ENCODE results near the gene PRXL2B. TPM values are rescaled to one million over a fixed set of nuclear protein-coding genes. Genes with fewer than 3 reads are reported as not detected.

PRXL2B gene
- total and polyA plus RNA-seq, 2 donors (not counting 1 experiment from before 2014, with no cell fraction given) = 11.7 to 13.8 TPM

GRCh38 chr1:2639203-2639602 lies 52.6 kb downstream of the PRXL2B start:
- Histone ChIP-seq H3K4me1 (ENCODE audit: control insufficient read depth, extremely low read depth, insufficient read depth, low read length) (peaks cover 2% of the 10 kb centered on the region), H3K27me3 (ENCODE audit: control insufficient read depth, insufficient read depth, low read length) (no peaks in the 10 kb centered on the region), H3K79me2 (ENCODE audit: control insufficient read depth, insufficient read depth, low read length) (no peaks in the 10 kb centered on the region), H3K27ac (ENCODE audit: insufficient read depth, low read length) (no peak overlapping the region), H3K9me3 (ENCODE audit: control insufficient read depth, insufficient read depth, low read depth, low read length) (no peaks in the 10 kb centered on the region), H3K4me3 (replicated peaks in 1 of 4; ENCODE audit: control extremely low read depth in 1 of 4, insufficient read depth in 1 of 4, low read depth in 3 of 4, low read length in 4 of 4) (no peak overlapping the region), H2AFZ (ENCODE audit: low read length) (no peak overlapping the region), H4K20me1 (ENCODE audit: control insufficient read depth, extremely low read depth, insufficient read depth, low read length) (no peaks in the 10 kb centered on the region), H3K9ac (ENCODE audit: insufficient read depth, low read length) (no peak overlapping the region), H3K36me3 (ENCODE audit: control insufficient read depth, insufficient read depth, low read length) (no peaks in the 10 kb centered on the region), H3K4me2 (ENCODE audit: extremely low read depth, insufficient read depth, low read length) (no peak overlapping the region)
- no peak for DNase-seq (ENCODE audit: low read depth in 2 of 2)
- TF ChIP-seq EZH2 (IDR thresholded peaks at IDR 0.05; ENCODE audit: low read length, missing control alignments) = no peak
- TF ChIP-seq CTCF (conservative IDR thresholded peaks at IDR 0.05 in 1 of 2, IDR thresholded peaks at IDR 0.05 in 1 of 2; ENCODE audit: low read depth in 1 of 2, low read length in 2 of 2) = no peak

GRCh38 chr1:2639607-2640521 lies 53.3 kb downstream of the PRXL2B start:
- TF ChIP-seq CTCF (conservative IDR thresholded peaks at IDR 0.05 in 1 of 2, IDR thresholded peaks at IDR 0.05 in 1 of 2; ENCODE audit: low read depth in 1 of 2, low read length in 2 of 2) (no peak), EZH2 (IDR thresholded peaks at IDR 0.05; ENCODE audit: low read length, missing control alignments) (no peak)
- DNase-seq (ENCODE audit: low read depth in 2 of 2) = no peak
- Histone ChIP-seq H3K4me3 (replicated peaks in 1 of 4; ENCODE audit: control extremely low read depth in 1 of 4, insufficient read depth in 1 of 4, low read depth in 3 of 4, low read length in 4 of 4) (no peak overlapping the region), H3K9ac (ENCODE audit: insufficient read depth, low read length) (no peak overlapping the region), H3K79me2 (ENCODE audit: control insufficient read depth, insufficient read depth, low read length) (no peaks in the 10 kb centered on the region), H2AFZ (ENCODE audit: low read length) (no peak overlapping the region), H4K20me1 (ENCODE audit: control insufficient read depth, extremely low read depth, insufficient read depth, low read length) (no peaks in the 10 kb centered on the region), H3K27ac (ENCODE audit: insufficient read depth, low read length) (no peak overlapping the region), H3K27me3 (ENCODE audit: control insufficient read depth, insufficient read depth, low read length) (no peaks in the 10 kb centered on the region), H3K9me3 (ENCODE audit: control insufficient read depth, insufficient read depth, low read depth, low read length) (no peaks in the 10 kb centered on the region), H3K36me3 (ENCODE audit: control insufficient read depth, insufficient read depth, low read length) (no peaks in the 10 kb centered on the region), H3K4me1 (ENCODE audit: control insufficient read depth, extremely low read depth, insufficient read depth, low read length) (peaks cover 2% of the 10 kb centered on the region), H3K4me2 (ENCODE audit: extremely low read depth, insufficient read depth, low read length) (no peak overlapping the region)

- Histone ChIP-seq H4K20me1 (ENCODE audit: control insufficient read depth, extremely low read depth, insufficient read depth, low read length) (no peaks in the 10 kb centered on the region), H3K36me3 (ENCODE audit: control insufficient read depth, insufficient read depth, low read length) (no peaks in the 10 kb centered on the region), H3K4me1 (ENCODE audit: control insufficient read depth, extremely low read depth, insufficient read depth, low read length) (peaks cover 2% of the 10 kb centered on the region), H3K27me3 (ENCODE audit: control insufficient read depth, insufficient read depth, low read length) (no peaks in the 10 kb centered on the region), H3K4me2 (ENCODE audit: extremely low read depth, insufficient read depth, low read length) (no peak overlapping the region), H3K4me3 (replicated peaks in 1 of 4; ENCODE audit: control extremely low read depth in 1 of 4, insufficient read depth in 1 of 4, low read depth in 3 of 4, low read length in 4 of 4) (no peak overlapping the region), H3K9ac (ENCODE audit: insufficient read depth, low read length) (no peak overlapping the region), H3K27ac (ENCODE audit: insufficient read depth, low read length) (no peak overlapping the region), H2AFZ (ENCODE audit: low read length) (no peak overlapping the region), H3K9me3 (ENCODE audit: control insufficient read depth, insufficient read depth, low read depth, low read length) (no peaks in the 10 kb centered on the region), H3K79me2 (ENCODE audit: control insufficient read depth, insufficient read depth, low read length) (no peaks in the 10 kb centered on the region)
- TF ChIP-seq CTCF (conservative IDR thresholded peaks at IDR 0.05 in 1 of 2, IDR thresholded peaks at IDR 0.05 in 1 of 2; ENCODE audit: low read depth in 1 of 2, low read length in 2 of 2) = no peak
- no peak for TF ChIP-seq EZH2 (IDR thresholded peaks at IDR 0.05; ENCODE audit: low read length, missing control alignments)
- DNase-seq (ENCODE audit: low read depth in 2 of 2) = no peak
Measured at GRCh38 chr1:2640626-2641025, 54.0 kb downstream of the PRXL2B start.

Other genes with a start within 250 kb of the PRXL2B start
- 10.3 and 10.6 TPM in 2 replicates for gene MORN1, start 195.2 kb upstream of the PRXL2B start, total RNA-seq
- gene MORN1, start 195.2 kb upstream of the PRXL2B start, polyA plus RNA-seq = 3.5 and 3.9 TPM in 2 replicates
- gene RER1, start 194.9 kb upstream of the PRXL2B start, total RNA-seq = 58.3 and 76.1 TPM in 2 replicates
- gene RER1, start 194.9 kb upstream of the PRXL2B start, polyA plus RNA-seq = 271 TPM in 2 replicates
- gene PEX10, start 174.2 kb upstream of the PRXL2B start, total RNA-seq = 31.6 and 33.4 TPM in 2 replicates
- gene PEX10, start 174.2 kb upstream of the PRXL2B start, polyA plus RNA-seq = 15.4 and 19.0 TPM in 2 replicates
- under 0.01 and 0.17 TPM in 2 replicates for gene PLCH2, start 110.5 kb upstream of the PRXL2B start, total RNA-seq
- gene PLCH2, start 110.5 kb upstream of the PRXL2B start, polyA plus RNA-seq = 0.02 and 0.10 TPM in 2 replicates
- gene PANK4, start 60.2 kb upstream of the PRXL2B start, total RNA-seq = 16.9 and 17.0 TPM in 2 replicates
- gene PANK4, start 60.2 kb upstream of the PRXL2B start, polyA plus RNA-seq = 8.5 and 10.4 TPM in 2 replicates
- gene HES5, start 56.5 kb upstream of the PRXL2B start, total RNA-seq = not detected in 2 replicates
- not detected in 2 replicates for gene HES5, start 56.5 kb upstream of the PRXL2B start, polyA plus RNA-seq
- 76.3 and 85.0 TPM in 2 replicates for gene TNFRSF14, start 30.4 kb upstream of the PRXL2B start, total RNA-seq
- gene TNFRSF14, start 30.4 kb upstream of the PRXL2B start, polyA plus RNA-seq = 9.9 and 15.2 TPM in 2 replicates
- 0.33 TPM in 1 of 2 replicates, not detected in the other for gene MMEL1, start 46.2 kb downstream of the PRXL2B start, total RNA-seq
- 0.02 and 0.60 TPM in 2 replicates for gene MMEL1, start 46.2 kb downstream of the PRXL2B start, polyA plus RNA-seq
- gene TTC34, start 214.9 kb downstream of the PRXL2B start, total RNA-seq = under 0.01 and 0.17 TPM in 2 replicates
- gene TTC34, start 214.9 kb downstream of the PRXL2B start, polyA plus RNA-seq = 0.02 and 0.05 TPM in 2 replicates